HG03442 (cell line): ENCODE results near the gene RAPGEF1.

Source experiments
- ATAC-seq: cut with Tn5 transposase; IDR thresholded peaks from one replicate; pipeline ENCODE4 v1.9.1; 2021; ENCODE audit warnings: mild to moderate bottlenecking, moderate library complexity; ENCODE audit not compliant: unreplicated experiment

The RAPGEF1 gene

GRCh38 chr9:131611586-131612315, 128.1 kb downstream of the RAPGEF1 start:
- ATAC-seq: no peak

- ATAC-seq: no peak
These were observed 129.6 kb downstream of the RAPGEF1 start for GRCh38 chr9:131610231-131610761.

DNA sequence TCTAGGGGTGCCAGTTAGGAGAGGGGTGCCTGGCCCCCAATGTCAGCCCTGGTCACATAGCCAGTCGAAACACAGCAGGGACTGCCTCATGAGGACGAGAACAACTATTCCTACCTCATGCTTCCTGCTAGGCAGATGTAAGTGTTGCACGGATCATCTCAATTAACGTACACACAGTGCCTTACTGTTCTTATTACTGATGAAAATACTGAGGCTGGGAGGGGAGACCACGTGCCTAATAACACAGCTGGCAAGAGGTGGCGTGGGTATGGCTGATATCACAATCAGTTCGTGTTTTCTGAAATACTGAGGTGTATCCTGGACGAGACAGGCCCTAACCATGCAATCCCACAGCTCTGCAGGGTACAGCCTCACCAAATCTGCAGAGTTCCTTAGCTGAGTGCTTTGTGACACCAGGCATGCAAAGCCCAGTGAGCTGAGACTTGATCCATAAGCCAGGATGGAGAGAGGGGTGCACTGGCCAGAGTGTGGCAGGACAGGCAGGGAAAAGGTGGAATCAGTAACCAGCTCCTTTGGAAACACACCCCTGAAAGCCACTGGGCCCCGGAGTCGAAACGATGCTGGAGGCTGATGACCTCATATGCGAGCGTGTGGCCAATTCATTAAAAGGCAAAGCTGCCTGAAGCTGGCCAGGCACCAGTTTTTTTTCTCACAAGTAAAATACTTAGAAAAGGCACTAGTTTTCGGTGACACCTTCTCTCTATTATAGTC, 130.6 kb downstream of the RAPGEF1 start:
- ATAC-seq: no peak

- no peak for ATAC-seq
These were observed 131.3 kb downstream of the RAPGEF1 start for GRCh38 chr9:131608493-131609037.

DNA sequence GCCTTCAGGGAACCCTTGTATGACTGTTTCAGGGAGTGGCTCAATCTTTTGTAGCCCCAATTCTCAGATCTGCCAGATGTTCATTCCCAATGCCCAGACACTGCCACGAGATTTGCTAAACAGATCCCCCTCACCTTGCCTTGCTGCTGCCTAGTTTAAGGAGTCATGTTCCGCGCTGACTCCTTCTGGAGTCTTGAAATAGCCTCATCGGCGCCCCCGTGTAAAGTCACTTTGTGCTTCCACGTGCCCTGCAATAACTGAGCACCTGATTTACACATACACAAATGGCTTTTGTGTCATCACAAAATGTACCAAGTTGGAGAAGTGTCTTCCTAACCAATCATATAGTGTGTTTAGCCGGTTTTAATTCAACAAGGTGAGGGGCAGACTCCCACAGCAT, 132.3 kb downstream of the RAPGEF1 start:
- no peak for ATAC-seq

- ATAC-seq: no peak
These were observed 132.8 kb downstream of the RAPGEF1 start for GRCh38 chr9:131606896-131607567.

DNA sequence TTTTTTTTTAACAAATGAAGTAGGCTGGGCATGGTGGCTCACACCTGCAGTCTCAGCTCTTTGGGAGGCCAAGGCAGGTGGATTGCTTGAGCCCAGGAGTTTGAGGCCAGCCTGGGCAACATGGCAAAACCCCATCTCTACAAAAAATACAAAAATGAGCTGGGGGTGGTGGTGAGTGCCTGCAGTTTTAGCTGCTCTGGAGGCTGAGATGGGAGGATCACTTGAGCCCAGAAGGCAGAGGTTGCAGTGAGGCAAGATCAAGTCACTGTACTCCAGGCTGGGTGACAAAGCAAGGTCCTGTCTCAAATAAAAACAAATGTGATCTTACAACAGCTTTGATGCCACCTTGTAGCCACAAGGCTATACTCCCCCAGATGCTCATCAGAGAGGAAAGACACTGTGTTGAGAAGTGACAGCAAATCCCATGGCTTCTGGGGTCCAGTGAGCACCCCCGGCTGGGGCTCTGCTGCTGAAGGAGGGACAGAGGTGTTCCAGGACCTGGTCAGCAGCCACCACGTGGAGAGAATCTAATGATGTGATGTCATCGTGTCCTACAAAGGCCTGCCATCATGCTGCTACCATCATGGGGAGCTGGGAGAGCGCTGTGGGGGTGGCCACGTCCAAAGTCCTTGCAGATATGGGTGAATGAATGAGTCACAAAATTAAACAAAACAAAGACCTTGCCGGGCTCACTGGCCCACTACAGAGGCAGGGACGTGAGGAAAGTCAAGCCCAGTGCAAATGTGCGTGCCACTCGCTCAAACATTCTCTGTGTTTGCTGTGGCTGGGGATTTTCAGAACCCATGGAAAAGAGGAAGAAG, 133.9 kb downstream of the RAPGEF1 start:
- no peak for ATAC-seq

DNA sequence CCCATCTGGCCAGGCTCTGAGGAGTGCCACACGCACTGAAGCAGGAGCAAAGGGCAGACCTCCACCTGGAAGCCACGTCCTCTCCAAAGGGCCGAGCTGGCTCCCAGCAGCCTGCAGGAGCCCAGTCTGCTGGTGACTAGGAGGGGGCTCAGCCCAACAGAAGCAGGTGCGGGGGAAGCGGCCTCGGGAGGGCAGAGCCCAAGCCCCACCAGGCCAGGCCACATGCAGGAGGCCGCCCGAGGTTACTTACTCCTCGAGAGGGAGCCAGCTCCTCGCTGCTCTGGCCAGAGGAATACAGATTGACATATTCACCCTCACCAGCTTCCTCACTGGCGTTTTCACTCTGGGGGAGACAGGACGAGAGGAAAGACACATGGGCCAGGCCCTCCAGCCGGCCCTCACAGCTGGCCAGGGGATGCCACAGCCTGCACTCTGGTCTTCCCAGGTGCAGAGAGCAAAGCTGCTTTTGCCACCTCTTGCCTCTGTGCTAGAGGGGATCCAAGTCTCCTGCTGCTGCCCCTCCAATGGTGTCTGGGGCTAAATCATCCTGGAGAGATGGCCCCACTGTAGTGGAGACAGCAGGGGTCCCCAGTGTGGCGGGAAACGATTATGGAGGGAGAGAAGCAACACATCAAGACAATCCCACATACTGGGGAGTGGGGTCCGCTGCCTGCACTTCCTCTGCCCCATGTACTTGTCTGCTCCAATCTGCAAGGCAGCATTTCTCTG, 136.0 kb downstream of the RAPGEF1 start:
- ATAC-seq: no peak

DNA sequence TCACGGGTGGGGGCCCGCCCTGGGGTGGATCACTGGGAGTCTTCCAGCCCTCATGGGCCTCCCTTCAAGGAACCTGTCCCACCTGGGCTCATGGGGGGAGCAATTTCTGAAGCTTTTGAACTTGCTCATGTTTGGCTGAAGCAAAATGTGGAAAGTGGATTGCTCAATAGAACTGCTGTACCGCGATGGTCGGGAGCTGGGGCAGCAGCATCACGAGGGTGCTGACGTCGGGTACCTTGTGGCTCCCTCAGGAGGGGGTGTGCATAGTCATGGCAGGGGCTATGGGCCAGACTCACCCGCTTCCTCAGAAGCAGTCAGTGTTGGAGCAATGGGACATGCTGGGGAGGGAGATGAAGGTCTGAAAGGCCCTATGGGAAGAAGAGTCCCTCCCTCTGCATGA, 136.7 kb downstream of the RAPGEF1 start:
- ATAC-seq: no peak

DNA sequence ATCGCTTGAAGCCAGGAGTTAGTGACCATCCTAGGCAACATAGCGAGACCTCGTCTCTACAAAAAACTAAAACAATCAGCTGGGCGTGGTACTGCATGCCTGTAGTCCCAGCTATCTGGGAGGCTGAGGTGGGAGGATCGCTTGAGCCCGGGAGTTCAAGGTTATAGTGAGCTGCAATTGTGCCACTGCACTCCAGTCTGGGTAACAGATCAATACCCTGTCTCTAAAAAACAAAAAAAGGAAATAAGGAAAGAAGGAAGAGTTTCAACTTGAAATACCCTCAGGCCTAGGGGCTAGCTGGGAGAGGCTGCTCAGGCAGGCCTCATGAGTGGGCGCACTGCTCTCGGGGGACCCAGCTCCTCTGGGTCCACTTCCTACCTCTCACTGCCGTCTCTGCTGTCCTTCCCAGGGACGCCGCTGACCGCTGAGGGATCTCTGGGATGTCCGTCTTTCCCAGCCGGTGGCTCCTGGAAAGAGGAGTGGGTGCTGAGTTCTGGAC, 138.1 kb downstream of the RAPGEF1 start:
- no peak for ATAC-seq

DNA sequence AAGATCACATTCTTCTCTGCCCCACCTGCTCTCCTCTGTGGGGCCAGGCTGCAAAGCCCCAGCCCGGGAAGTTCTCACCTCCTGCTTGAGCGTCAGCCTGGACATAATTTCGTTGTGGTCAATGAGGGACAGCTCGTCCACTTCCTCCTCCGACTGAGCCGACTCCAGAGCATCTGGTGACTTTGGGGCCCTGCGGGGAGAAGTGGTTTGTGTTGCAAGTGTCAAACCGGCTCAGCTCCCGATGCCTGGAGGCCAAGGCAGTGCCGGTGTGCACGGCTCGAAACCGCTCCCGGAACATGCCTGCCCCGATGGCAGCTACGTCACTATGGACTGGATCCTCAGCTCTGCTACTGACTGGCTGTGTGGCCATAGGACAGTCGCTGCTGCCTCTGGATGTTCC, 141.8 kb downstream of the RAPGEF1 start:
- ATAC-seq: no peak

- no peak for ATAC-seq
These were observed 142.6 kb downstream of the RAPGEF1 start for GRCh38 chr9:131597246-131597645.

DNA sequence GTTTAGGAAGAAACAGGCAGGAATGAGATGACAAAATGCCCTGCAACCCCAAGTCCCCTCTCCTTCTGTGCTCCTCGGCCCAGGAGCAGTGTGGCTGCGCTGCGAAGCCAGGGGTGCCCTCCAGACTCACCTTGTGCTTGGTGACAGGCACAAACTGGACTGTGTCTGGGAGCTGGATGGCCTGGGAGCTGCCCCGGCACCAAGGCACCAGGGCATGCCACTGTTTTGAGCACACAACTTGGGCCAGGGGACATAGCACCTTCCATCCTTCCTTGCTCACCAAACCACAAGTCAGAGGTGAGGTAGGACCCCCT, 143.5 kb downstream of the RAPGEF1 start:
- ATAC-seq: no peak

GRCh38 chr9:131595696-131596429, 144.0 kb downstream of the RAPGEF1 start:
- no peak for ATAC-seq

- ATAC-seq: no peak
These were observed 144.8 kb downstream of the RAPGEF1 start for GRCh38 chr9:131594906-131595665.

- no peak for ATAC-seq
These were observed 145.8 kb downstream of the RAPGEF1 start for GRCh38 chr9:131593936-131594665.

DNA sequence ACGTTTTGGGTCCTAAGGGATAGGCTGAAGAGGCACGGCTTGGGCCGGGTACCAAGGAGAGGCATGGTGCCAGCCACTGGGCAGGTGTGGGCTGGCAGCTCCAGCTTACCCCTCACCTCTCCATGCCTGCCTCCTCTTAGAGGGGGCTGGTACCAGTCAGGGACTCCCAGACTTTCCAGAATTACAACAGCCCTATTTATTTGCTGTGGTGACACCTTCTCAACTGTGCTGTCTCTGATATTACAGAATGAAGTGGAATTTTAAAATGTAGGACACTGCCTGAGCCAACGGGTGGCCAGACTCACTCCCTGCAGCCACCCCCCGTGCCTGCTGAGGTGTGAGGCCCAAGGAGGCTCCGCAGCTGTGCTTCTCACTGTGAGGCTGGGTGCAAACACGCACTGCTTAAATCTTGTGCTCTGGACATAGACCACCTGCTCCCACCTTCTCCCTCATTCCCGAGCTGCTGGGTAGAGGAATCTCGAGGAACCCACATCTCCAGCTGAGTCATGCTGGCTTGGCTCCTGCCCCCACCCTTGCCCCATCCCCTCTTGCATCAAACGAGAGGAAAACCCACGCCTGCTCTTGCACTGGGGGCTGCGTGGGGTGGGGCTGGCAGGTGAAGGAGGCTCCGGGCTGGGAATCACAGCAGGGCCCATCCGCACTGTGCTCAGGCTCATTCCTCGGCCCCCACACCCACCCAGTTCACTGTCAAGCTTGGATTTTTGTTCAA, 146.6 kb downstream of the RAPGEF1 start:
- ATAC-seq: no peak
